SU-DHL-6 (cell line): Measurements from ENCODE around the gene ASH1L.

Source experiments
- CTCF ChIP-seq: fragments of 200-600 bp; sonication (generic); IDR thresholded peaks from one replicate; pipeline ENCODE4 v1.5.1; 2017; ENCODE audit warnings: antibody characterized with exemption, mild to moderate bottlenecking, low read length, moderate library complexity; ENCODE audit not compliant: insufficient read depth, poor library complexity, severe bottlenecking
- EZH2phosphoT487 ChIP-seq: fragments of 200-600 bp; sonication (generic), shearing (Covaris generic); conservative IDR thresholded peaks from 2 replicates; pipeline ENCODE4 v1.6.1; 2018; ENCODE audit warnings: mild to moderate bottlenecking, antibody characterized with exemption, low read length, moderate library complexity, mixed read lengths

DNA sequence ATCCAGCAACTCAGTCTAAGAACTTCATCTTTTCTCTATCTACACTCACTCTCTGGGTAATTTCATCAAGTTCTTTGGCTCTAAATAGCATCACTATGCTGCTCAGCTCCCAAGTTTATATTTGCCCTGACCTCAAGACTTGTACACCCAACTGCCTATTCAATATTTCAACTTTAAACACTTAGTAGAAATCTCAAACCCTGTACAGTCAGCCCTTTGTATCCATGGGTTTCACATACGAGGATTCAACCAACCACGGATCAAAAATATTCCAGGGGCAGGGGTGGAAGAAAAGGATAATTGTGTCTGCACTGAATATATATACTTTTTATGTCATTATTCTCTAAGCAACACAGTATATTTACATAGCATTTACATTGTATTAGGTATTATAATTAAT lies 13.9 kb downstream of the ASH1L start:
- TF ChIP-seq CTCF (no peak), EZH2phosphoT487 (no peak)
